H1 (cell line): ENCODE data around the gene MYL9. TPM values are rescaled to one million over a fixed set of nuclear protein-coding genes. Genes with fewer than 3 reads are reported as not detected.
A peak's percentile ranks its signal among the peaks of the same experiment; 100 is the strongest.
"Not testable (repeated sequence)": the region's sequence is repeated elsewhere in the genome, so short reads cannot be mapped to it uniquely, and the experiment has no call there.

Experiments used
- CTCF ChIA-PET: fragments of 300-600 bp; sonication (Branson Sonifier 250); formaldehyde crosslinking; loops from one replicate; lab custom pipeline; 2021; ENCODE audit not compliant: partially characterized antibody; lab: Charles Lee
- POLR2A ChIA-PET: fragments of 300-600 bp; sonication (Branson Sonifier 250); formaldehyde crosslinking; loops from one replicate; lab custom pipeline; 2021; ENCODE audit warnings: inconsistent platforms; ENCODE audit not compliant: partially characterized antibody; lab: Charles Lee
- DNase-seq, 2 experiments: peaks; one replicate each; pipeline versions ENCODE4 v3.0.0 to v3.0.0-alpha.2; 2010 to 2022; ENCODE audit warnings: low spot score in 2 of 2, low read depth in 1 of 2, mixed read lengths in 1 of 2
- FAIRE-seq: peaks from 2 replicates; lab custom pipeline; 2011; peaks lifted over from hg19 to GRCh38; lab: Jason Lieb, UNC
- H2AFZ ChIP-seq: 2 replicates; pipeline ENCODE4 v1.8.1; 2012; ENCODE audit warnings: low read length, inconsistent platforms
- H2AK5ac ChIP-seq: 2 replicates; pipeline ENCODE4 v1.6.1; 2013; ENCODE audit warnings: low read depth, low read length
- H2BK120ac ChIP-seq: replicated peaks from 2 replicates; pipeline ENCODE3; 2013; ENCODE audit warnings: low read depth, low read length, inconsistent platforms
- H2BK12ac ChIP-seq: 2 replicates; pipeline ENCODE4 v1.6.1; 2013; ENCODE audit warnings: low read depth, low read length
- H2BK15ac ChIP-seq: 2 replicates; pipeline ENCODE4 v1.6.1; 2013; ENCODE audit warnings: low read length
- H2BK20ac ChIP-seq: 2 replicates; pipeline ENCODE4 v1.6.1; 2013; ENCODE audit warnings: low read length
- H2BK5ac ChIP-seq: 2 replicates; pipeline ENCODE4 v1.6.1; 2013; ENCODE audit warnings: low read depth, low read length
- H3K14ac ChIP-seq: 2 replicates; pipeline ENCODE4 v1.6.1; 2013; ENCODE audit warnings: inconsistent platforms; ENCODE audit not compliant: insufficient read length
- H3K18ac ChIP-seq: 2 replicates; pipeline ENCODE4 v1.6.1; 2013; ENCODE audit warnings: low read length; ENCODE audit errors: extremely low read depth
- H3K23ac ChIP-seq: 2 replicates; pipeline ENCODE4 v1.6.1; 2013; ENCODE audit warnings: inconsistent platforms; ENCODE audit not compliant: insufficient read length
- H3K23me2 ChIP-seq: 2 replicates; pipeline ENCODE4 v1.6.1; 2013; ENCODE audit warnings: low read depth, low read length
- H3K27ac ChIP-seq: 2 replicates; pipeline ENCODE4 v1.6.1; 2011; ENCODE audit warnings: low read depth, low read length, inconsistent platforms
- H3K27me3 ChIP-seq, 4 experiments: replicated peaks in 1 of 4; 1 replicate in 1 of 4; 2 replicates in 3 of 4; pipeline versions ENCODE4 v1.6.1 to v1.8.1; 2011 to 2013; ENCODE audit warnings: low read length in 3 of 4, mild to moderate bottlenecking in 3 of 4, inconsistent platforms in 2 of 4, mixed read lengths in 2 of 4, moderate library complexity in 1 of 4; ENCODE audit not compliant: control insufficient read depth in 3 of 4, insufficient read depth in 3 of 4; ENCODE audit errors: extremely low read depth in 1 of 4
- H3K36me3 ChIP-seq, 4 experiments: 2 replicates each; pipeline versions ENCODE4 v1.6.1 to v1.8.1; 2011 to 2013; ENCODE audit warnings: mild to moderate bottlenecking in 4 of 4, low read length in 3 of 4, moderate library complexity in 2 of 4, control low read depth in 1 of 4, inconsistent platforms in 1 of 4; ENCODE audit not compliant: insufficient read depth in 4 of 4, control insufficient read depth in 2 of 4
- H3K4ac ChIP-seq: replicated peaks from 2 replicates; pipeline ENCODE3; 2013; ENCODE audit warnings: low read length, low read depth, mixed read lengths, inconsistent platforms; ENCODE audit not compliant: insufficient read length
- H3K4me1 ChIP-seq, 4 experiments: replicated peaks in 1 of 4; 1 replicate in 1 of 4; 2 replicates in 3 of 4; pipeline versions ENCODE4 v1.6.1 to v1.8.1; 2011 to 2013; ENCODE audit warnings: low read length in 3 of 4, inconsistent platforms in 2 of 4, mixed read lengths in 1 of 4; ENCODE audit not compliant: insufficient read depth in 4 of 4, control insufficient read depth in 3 of 4
- H3K4me2 ChIP-seq, 2 experiments: 2 replicates each; pipeline versions ENCODE4 v1.6.1 to v1.8.1; 2011 to 2013; ENCODE audit warnings: low read depth in 2 of 2, low read length in 2 of 2, control low read depth in 1 of 2, inconsistent platforms in 1 of 2, mild to moderate bottlenecking in 1 of 2; ENCODE audit not compliant: insufficient read depth in 1 of 2
- H3K4me3 ChIP-seq, 4 experiments: fragments of 200-600, 300-600 bp in 1 of 4; sonication (generic), shearing (Covaris generic), sonication (Bioruptor Twin) in 1 of 4; 2 replicates each; pipeline versions ENCODE4 v1.5.1 to v1.8.1; 2011 to 2016; ENCODE audit warnings: low read length in 4 of 4, low read depth in 3 of 4, control low read depth in 2 of 4, inconsistent platforms in 2 of 4, mild to moderate bottlenecking in 2 of 4, mixed read lengths in 1 of 4, moderate library complexity in 1 of 4; ENCODE audit not compliant: insufficient read depth in 2 of 4; ENCODE audit errors: extremely low read depth in 1 of 4
- H3K56ac ChIP-seq: replicated peaks from 2 replicates; pipeline ENCODE3; 2013; ENCODE audit warnings: low read depth, mild to moderate bottlenecking, mixed read lengths, low read length, inconsistent platforms; ENCODE audit not compliant: insufficient read length
- H3K79me1 ChIP-seq: 2 replicates; pipeline ENCODE4 v1.6.1; 2013; ENCODE audit warnings: low read depth, low read length, control low read depth
- H3K79me2 ChIP-seq, 2 experiments: 2 replicates each; pipeline versions ENCODE4 v1.6.1 to v1.8.1; 2012 to 2013; ENCODE audit warnings: low read length in 2 of 2, mild to moderate bottlenecking in 2 of 2, inconsistent platforms in 1 of 2; ENCODE audit not compliant: insufficient read depth in 2 of 2, control insufficient read depth in 1 of 2
- H3K9ac ChIP-seq, 4 experiments: replicated peaks in 1 of 4; 1 replicate in 1 of 4; 2 replicates in 3 of 4; pipeline versions ENCODE4 v1.6.1 to v1.8.1; 2011 to 2013; ENCODE audit warnings: low read depth in 3 of 4, low read length in 3 of 4, control low read depth in 2 of 4, mild to moderate bottlenecking in 2 of 4, moderate library complexity in 2 of 4, inconsistent platforms in 1 of 4; ENCODE audit errors: extremely low read depth in 1 of 4
- H3K9me3 ChIP-seq, 2 experiments: 2 replicates each; pipeline versions ENCODE4 v1.6.1 to v1.8.1; 2012 to 2013; ENCODE audit warnings: mild to moderate bottlenecking in 2 of 2, moderate library complexity in 2 of 2, control low read depth in 1 of 2, inconsistent platforms in 1 of 2, low read depth in 1 of 2, low read length in 1 of 2, mixed read lengths in 1 of 2; ENCODE audit not compliant: insufficient read depth in 2 of 2
- H4K20me1 ChIP-seq, 2 experiments: replicated peaks in 1 of 2; 2 replicates each; pipeline versions ENCODE3 to v1.8.1; 2011 to 2013; ENCODE audit warnings: inconsistent platforms in 2 of 2, low read length in 2 of 2, mild to moderate bottlenecking in 1 of 2; ENCODE audit not compliant: insufficient read depth in 2 of 2, control insufficient read depth in 1 of 2
- H4K5ac ChIP-seq: 2 replicates; pipeline ENCODE4 v1.6.1; 2013; ENCODE audit warnings: low read length, low read depth, mixed read lengths, inconsistent platforms; ENCODE audit not compliant: insufficient read length
- H4K8ac ChIP-seq: 2 replicates; pipeline ENCODE4 v1.8.0; 2013; ENCODE audit warnings: mild to moderate bottlenecking, moderate library complexity, low read length, inconsistent platforms; ENCODE audit not compliant: insufficient read depth; ENCODE audit errors: extremely low read depth
- H4K91ac ChIP-seq: replicated peaks from 2 replicates; pipeline ENCODE3; 2013; ENCODE audit warnings: low read length, mixed read lengths, inconsistent platforms; ENCODE audit not compliant: insufficient read length
- WGBS, 2 experiments: shearing (Covaris generic) in 1 of 2; methylation state at CpG; one replicate each; pipeline versions ENCODE4 v1.1.6 to v1.1.7; 2013 to 2015; ENCODE audit warnings: low lambda C conversion rate in 2 of 2, mixed read lengths in 2 of 2, inconsistent platforms in 1 of 2, low coverage in 1 of 2, missing lambda C conversion rate in 1 of 2; ENCODE audit not compliant: insufficient replicate concordance in 2 of 2, insufficient coverage in 1 of 2, insufficient read length in 1 of 2; ENCODE audit errors: extremely low coverage in 1 of 2, missing lambda C conversion rate in 1 of 2; 5-methylcytosine and 5-hydroxymethylcytosine counted together
- polyA plus RNA-seq, 7 experiments: library from polyadenylated mRNA; depleted of rRNA in 3 of 7; stranded (reverse) in 5 of 7; unstranded in 2 of 7; fragments of >200 nt in 5 of 7; fragments of 200-250 nt in 2 of 7; gene quantifications; 1 replicate in 5 of 7; 2 replicates in 1 of 7; 4 replicates in 1 of 7; pipeline versions ENCODE4 v1.2.1 to v1.2.3, GENCODE V29; 2011 to 2013; ENCODE audit warnings: missing spikeins in 2 of 7, mixed read lengths in 2 of 7
- total RNA-seq: library from RNA; stranded (reverse); fragmentation: NEBNext Ultra II Directional; extraction: Animal tissue kit (Norgen Biotek cat#: 25700); gene quantifications from 2 replicates; pipeline ENCODE4 v1.2.1, GENCODE V29; 2021

The MYL9 gene
- total and polyA plus RNA-seq, 2 of the 8 experiments (the other 6 are each of a cell fraction or from before 2014, with no cell fraction given): 26.8 to 193 TPM

- H2AFZ ChIP-seq, H3K36me3 ChIP-seq, H2BK15ac ChIP-seq, H3K4me3 ChIP-seq, H3K9ac ChIP-seq, H2BK5ac ChIP-seq, H3K27me3 ChIP-seq, H2BK20ac ChIP-seq, H4K8ac ChIP-seq, H3K18ac ChIP-seq, H4K5ac ChIP-seq, H3K4ac ChIP-seq, H3K4me2 ChIP-seq, H3K27ac ChIP-seq, FAIRE-seq, H2BK12ac ChIP-seq, H3K79me1 ChIP-seq, H3K14ac ChIP-seq, H3K23me2 ChIP-seq, H3K23ac ChIP-seq, H4K20me1 ChIP-seq, POLR2A ChIA-PET, H3K4me1 ChIP-seq, DNase-seq, H3K9me3 ChIP-seq: not testable (repeated sequence)
- peak overlapping the region; percentile 98 for H3K56ac ChIP-seq
- H2AK5ac ChIP-seq: peak overlapping the region; percentile 39; the same call in 1 of the 2 replicates
- WGBS, 2 experiments: 88% methylated on average over 13 of the region's 13 CpGs; no CpG with 5 or more reads in 1 of the 2 experiments
- peaks cover 6 to 14% of the 10 kb centered on the region in 2 experiments; a peak in 1 of 4 replicates for H3K79me2 ChIP-seq
- H2BK120ac ChIP-seq: peak overlapping the region; percentile 54
- CTCF ChIA-PET: interaction anchor here (1.1 to 18.0 kb wide), 2 partner anchors 25 to 41 kb away, joined by 4 to 202 read pairs; partner anchors contain the start of gene RAB5IF
- H4K91ac ChIP-seq: peak overlapping the region; percentile 74
Measured at GRCh38 chr20:36564078-36564725, 22.9 kb downstream of the MYL9 start.
